Stimulated activated effector memory CD8-positive, alpha-beta T cell treated with anti-CD3 and anti-CD28 coated beads, Interleukin-12 subunit alpha, Interleukin-12 subunit beta, amount 100 ng/mL, for 72 hours (primary cell): ENCODE results near the gene RPS5.
A peak's percentile ranks its signal among the peaks of the same experiment; 100 is the strongest.
"Not testable (repeated sequence)": the region's sequence is repeated elsewhere in the genome, so short reads cannot be mapped to it uniquely, and the experiment has no call there.

Experiments used
- ATAC-seq: fragments of 150-1000 bp; cut with Tn5 transposase; 2 replicates; pipeline ENCODE4 v1.10.0; 2021
- DNase-seq, 2 donors: peaks; one replicate each; pipeline ENCODE4 v3.0.0; 2021 to 2022; ENCODE audit warnings: low spot score in 2 of 2
- H3K27ac Mint-ChIP-seq: one replicate; pipeline ENCODE4 v1.8.0; 2022; ENCODE audit warnings: mild to moderate bottlenecking, mixed read lengths
- H3K36me3 Mint-ChIP-seq: one replicate; pipeline ENCODE4 v1.8.0; 2022; ENCODE audit warnings: mild to moderate bottlenecking, mixed read lengths
- H3K4me1 Mint-ChIP-seq: one replicate; pipeline ENCODE4 v1.8.0; 2022; ENCODE audit warnings: mixed read lengths
- H3K4me3 Mint-ChIP-seq: one replicate; pipeline ENCODE4 v1.8.0; 2022; ENCODE audit warnings: mild to moderate bottlenecking, mixed read lengths
- H3K9me3 Mint-ChIP-seq: one replicate; pipeline ENCODE4 v1.8.0; 2022; ENCODE audit warnings: mixed read lengths

RPS5 gene

DNA sequence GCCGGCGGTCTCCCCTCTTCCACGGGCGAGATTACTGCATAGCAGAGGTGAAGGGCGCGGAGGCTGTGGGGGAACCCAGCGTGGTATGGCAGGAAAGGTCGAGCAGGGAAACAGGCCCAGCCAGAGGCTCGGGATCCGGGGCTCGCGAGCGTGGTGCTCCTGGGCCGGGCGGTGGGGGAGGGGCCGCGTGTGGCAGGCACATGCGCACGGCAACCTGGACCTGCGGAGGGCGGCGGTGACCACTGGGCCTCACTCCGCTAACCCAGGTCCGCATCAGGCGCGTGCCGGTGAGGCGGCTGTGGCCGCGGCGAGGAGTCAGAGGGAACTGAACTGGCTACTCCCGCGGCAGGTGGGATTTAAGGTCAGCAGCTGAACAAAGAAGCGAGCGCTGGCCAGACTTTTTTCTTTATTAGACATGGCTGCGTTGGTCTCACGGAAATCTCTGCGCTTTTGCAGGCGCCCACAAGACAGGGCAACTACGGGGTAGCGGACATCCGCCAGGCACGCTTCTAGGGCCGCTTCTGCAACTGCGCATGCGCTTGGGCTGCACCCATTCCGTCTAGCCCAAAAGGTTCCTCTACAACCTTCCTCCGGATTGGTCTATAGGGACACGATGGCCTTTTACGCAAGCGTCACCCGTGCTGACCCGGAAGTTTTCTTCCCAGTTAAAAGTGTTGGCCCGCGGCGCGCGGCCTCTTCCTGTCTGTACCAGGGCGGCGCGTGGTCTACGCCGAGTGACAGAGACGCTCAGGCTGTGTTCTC is at the start of gene RPS5:
TSS of gene RPS5 (plus strand) at position 694 of the 762 bp plus-strand sequence. CDS start 869 bp downstream, outside the sequence.
- Mint-ChIP-seq H3K9me3 (no peaks in the 10 kb centered on the region), H3K27ac (peak within 1 kb of the TSS; percentile 96), H3K36me3 (peaks cover 63% of the 10 kb centered on the region), H3K4me1 (peaks cover 39% of the 10 kb centered on the region), H3K4me3 (peak within 1 kb of the TSS; percentile 92)
- ATAC-seq (peak; percentile 96), DNase-seq (peak; percentile 81 to 96)

DNA sequence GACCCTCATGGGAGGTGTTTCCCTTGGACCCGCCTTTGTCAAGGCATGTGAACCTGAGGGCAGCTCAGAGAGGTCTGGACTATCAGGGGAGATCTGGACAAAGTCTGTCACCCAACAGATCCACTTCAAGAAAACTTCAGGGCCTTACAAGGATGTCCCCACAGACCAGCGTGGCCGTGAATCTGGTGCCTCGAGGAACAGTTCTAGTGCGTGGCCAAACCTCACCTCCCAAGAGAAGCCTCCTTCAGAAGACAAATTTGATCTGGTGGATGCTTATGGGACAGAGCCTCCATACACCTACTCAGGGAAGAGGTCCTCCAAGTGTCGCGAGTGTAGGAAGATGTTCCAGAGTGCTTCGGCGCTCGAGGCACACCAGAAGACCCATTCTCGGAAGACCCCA is 48.7 kb upstream of the RPS5 start:
- no peak overlapping the region for H3K4me3 Mint-ChIP-seq
- no peaks in the 10 kb centered on the region for H3K9me3 Mint-ChIP-seq
- H3K27ac Mint-ChIP-seq = no peak overlapping the region
- ATAC-seq (no peak), DNase-seq (no peak)
- H3K4me1 Mint-ChIP-seq = peaks cover 17% of the 10 kb centered on the region
- H3K36me3 Mint-ChIP-seq = peaks cover 31% of the 10 kb centered on the region

DNA sequence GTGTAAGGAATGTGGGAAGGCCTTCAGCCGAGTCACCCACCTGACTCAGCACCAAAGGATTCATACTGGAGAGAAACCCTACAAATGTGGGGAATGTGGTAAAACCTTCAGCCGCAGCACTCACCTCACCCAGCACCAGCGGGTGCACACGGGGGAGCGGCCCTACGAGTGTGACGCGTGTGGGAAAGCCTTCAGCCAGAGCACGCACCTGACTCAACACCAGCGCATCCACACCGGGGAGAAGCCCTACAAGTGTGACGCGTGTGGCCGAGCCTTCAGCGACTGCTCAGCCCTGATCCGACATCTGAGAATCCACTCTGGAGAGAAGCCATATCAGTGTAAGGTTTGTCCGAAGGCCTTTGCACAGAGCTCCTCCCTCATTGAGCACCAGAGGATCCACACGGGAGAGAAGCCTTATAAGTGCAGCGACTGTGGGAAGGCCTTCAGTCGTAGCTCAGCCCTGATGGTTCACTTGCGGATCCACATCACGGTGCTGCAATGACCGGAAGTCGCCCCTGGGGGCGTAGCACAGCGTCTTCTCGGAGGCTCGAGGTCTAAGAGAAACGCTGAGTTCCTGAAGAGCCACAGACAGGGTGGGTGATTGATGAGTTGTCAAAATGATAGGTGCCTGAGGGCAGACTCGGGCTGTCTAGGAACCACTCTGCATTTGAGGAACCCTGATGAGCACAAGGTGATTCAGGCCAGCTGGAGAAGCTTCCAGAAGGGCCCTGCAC is 48.1 kb upstream of the RPS5 start:
- Mint-ChIP-seq H3K4me3 (no peak overlapping the region), H3K9me3 (no peaks in the 10 kb centered on the region), H3K27ac (no peak overlapping the region), H3K4me1 (peaks cover 17% of the 10 kb centered on the region), H3K36me3 (peaks cover 31% of the 10 kb centered on the region)
- no peak for ATAC-seq
- no peak for DNase-seq

DNA sequence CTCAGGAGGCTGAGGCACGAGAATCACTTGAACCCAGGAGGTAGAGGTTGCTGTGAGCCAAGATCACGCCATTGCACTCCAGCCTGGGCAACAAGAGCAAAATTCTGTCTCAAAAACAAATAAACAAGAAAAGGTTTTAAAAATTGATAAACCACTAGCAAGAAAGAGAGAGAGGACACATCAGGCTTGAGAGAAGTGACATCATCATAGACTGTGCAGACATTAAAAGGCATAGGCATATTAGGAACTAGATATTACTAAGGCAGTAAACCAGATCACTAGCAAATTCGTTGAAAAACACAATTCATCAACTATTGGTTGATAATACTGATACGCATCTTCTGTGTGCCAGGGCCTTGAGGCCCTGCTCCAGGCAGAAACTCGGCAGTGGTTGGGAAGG is 41.5 kb upstream of the RPS5 start:
- Mint-ChIP-seq H3K4me1 (peaks cover 41% of the 10 kb centered on the region), H3K36me3 (peaks cover 14% of the 10 kb centered on the region), H3K9me3 (no peaks in the 10 kb centered on the region), H3K27ac (peak overlapping the region; percentile 73), H3K4me3 (peak overlapping the region; percentile 88)
- no peak for DNase-seq
- no peak for ATAC-seq

DNA sequence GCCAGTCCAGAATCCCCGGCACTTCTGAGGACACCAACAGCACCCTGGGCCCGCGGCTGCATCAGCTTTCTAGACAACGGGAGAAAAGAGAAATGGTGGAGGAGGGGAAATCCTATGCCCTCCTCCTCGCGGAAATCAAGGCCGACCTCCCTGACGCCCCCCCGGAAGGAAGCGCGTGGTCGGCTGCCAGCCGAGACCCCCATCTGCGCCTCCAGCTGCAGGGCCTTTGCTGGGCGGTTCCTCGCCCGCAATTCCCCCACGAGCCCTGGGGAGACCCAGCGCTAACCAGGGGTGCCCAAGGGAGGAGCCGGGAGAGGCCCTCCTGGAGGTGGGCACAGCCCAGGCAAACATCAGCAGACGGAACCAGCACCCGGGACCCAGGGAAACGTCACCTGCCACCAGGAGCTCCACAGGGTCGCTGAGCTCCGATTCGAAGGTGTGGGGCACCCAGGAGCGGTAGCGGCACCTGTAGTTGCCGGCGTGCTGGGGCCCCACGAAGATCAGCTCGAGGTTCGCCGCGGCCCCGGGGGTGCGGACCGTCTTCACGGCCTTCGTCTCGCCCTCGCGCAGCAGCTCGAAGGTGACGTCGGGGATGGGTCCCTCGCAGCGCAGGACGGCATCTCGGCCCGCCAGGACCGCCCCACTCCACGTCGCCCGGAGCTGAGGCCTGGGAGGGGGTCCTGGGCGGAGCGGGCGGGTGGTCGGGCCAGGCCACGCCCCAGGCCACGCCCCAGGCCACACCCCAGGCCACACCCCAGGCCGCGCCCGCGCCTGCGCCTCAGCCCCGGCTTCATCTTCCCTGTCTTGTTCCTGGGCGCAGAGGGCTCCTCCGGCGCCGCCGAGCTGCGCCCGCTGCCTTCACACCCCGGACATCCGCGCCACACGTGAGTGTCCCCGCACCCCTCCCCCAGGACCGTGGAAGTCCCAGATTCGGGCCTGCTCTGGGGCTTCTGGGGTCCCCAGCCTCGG is 39.8 kb upstream of the RPS5 start:
- Mint-ChIP-seq H3K4me3 (peak overlapping the region; percentile 88), H3K4me1 (peaks cover 36% of the 10 kb centered on the region), H3K36me3 (peaks cover 19% of the 10 kb centered on the region), H3K27ac (peak overlapping the region; percentile 73), H3K9me3 (no peaks in the 10 kb centered on the region)
- ATAC-seq (peak; percentile 93), DNase-seq (peak; percentile 64 to 85)

DNA sequence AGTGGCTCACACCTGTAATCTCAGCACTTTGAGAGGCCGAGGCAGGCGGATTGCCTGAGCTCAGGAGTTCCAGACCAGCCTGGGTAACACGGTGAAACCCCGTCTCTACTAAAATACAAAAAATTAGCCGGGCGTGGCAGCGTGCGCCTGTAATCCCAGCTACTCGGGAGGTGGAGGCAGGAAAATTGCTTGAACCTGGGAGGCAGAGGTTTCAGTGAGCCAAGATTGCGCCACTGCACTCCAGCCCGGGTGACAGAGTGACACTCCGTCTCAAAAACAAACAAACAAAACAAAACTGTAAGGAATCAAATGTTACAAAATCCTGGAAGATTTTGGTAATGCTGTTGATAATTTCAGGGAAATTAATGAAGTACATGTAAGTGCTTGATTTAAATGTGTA is 39.0 kb upstream of the RPS5 start:
- peaks cover 19% of the 10 kb centered on the region for H3K36me3 Mint-ChIP-seq
- DNase-seq, H3K9me3 Mint-ChIP-seq: not testable (repeated sequence)
- H3K27ac Mint-ChIP-seq = peak overlapping the region; percentile 73
- H3K4me3 Mint-ChIP-seq = peak overlapping the region; percentile 88
- peaks cover 39% of the 10 kb centered on the region for H3K4me1 Mint-ChIP-seq
- peak; percentile 1 for ATAC-seq

DNA sequence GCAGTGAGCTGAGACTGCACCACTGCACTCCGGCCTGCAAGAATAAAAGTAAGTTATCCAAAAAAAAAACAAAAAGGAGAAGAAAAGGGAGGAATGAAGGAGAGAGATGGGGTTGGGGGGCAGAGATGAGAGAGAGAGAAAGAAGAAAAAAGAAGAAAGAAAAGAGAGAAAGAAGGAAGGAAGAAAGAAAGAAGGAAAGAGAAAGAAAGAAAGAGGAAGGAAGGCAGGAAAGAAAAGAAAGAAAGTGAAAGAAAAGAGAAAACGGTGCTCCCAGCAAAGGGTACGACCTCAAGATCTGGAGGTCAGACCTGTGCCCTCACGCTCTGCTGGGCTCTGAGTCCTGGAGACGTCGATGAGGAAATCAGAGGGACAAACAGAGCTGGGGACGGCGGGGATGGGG is 37.5 kb upstream of the RPS5 start:
- H3K9me3 Mint-ChIP-seq = no peaks in the 10 kb centered on the region
- H3K36me3 Mint-ChIP-seq = peaks cover 19% of the 10 kb centered on the region
- peak overlapping the region; percentile 87 for H3K27ac Mint-ChIP-seq
- peaks cover 39% of the 10 kb centered on the region for H3K4me1 Mint-ChIP-seq
- ATAC-seq = no peak
- H3K4me3 Mint-ChIP-seq = peak overlapping the region; percentile 14
- no peak for DNase-seq

DNA sequence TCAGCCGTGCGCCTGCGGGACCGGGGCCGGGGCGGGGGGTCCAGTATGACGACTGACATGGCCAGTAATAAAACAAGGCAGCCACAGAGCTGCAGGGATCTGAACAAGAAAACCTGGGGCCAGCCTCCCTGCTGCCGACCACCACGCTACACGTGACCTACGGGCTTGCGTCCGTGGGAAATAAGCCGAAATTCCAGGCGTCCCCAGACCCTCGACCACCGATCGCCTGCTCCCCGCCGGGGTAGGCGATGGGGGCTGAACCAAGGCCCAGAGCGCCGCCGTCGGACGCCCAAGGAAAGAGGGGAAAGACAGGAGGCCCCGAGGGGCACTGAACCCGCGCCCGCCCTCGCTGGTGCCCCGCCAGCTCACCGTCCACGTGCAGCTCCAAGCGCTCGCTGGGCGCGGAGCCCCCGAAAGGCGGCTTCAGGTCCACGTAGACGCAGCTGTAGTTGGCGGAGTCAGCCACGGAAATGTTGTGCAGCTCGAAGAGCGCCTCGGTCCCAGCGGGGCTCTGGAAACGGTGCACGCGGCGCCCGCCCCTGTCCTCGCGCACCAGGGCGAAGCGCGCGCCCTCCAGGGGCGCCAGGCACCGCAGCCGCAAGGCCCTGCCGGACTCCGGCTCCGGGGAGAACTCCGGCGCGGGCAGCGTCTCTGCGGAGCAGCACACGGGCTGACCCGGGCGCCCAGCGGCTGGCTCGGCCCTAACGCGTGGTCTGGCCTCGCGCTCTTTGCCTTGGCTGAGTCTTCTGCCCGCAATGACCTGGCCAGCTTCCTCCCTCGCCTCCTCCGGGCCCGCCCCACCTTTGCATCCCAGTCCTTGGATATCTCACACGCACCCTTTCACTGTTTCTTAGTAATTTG is 36.8 kb upstream of the RPS5 start:
- peaks cover 19% of the 10 kb centered on the region for H3K36me3 Mint-ChIP-seq
- no peaks in the 10 kb centered on the region for H3K9me3 Mint-ChIP-seq
- peak overlapping the region; percentile 14 for H3K4me3 Mint-ChIP-seq
- no peak for ATAC-seq
- H3K4me1 Mint-ChIP-seq = peaks cover 35% of the 10 kb centered on the region
- H3K27ac Mint-ChIP-seq = peak overlapping the region; percentile 87
- no peak for DNase-seq

DNA sequence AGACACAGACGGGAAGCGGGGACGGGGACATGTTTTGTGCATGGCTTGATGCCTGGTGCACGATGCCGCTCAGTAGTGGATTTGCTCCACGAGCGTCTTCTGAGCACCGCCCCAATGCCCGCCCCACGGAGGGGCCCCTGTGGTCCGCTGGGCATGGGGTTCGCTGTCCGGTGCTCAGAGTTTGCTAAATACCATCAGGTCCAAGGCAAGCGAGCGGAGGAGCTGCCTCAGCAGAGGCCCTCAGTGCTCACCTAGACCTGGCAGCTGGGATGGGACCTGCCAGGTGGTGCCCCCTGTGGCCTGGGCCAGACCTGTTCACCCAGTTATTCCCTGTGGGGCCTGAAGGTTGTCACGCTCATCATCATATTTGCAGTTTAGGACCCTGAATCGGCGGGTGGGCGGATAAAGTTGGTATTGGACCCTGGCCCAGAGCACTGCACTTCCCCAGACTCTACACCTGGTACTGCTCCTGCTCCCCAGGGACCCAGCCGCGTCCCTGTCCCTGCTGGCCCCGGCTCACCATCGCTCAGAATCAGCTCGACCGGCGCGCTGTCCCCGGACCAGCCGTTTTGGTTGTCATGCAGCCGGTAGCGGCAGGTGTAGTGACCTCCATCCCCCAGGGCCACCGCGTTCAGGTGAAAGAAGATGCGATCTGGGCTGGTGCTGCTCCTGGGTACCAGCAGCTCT is 36.1 kb upstream of the RPS5 start:
- Mint-ChIP-seq H3K27ac (no peak overlapping the region), H3K4me3 (no peak overlapping the region), H3K4me1 (peaks cover 28% of the 10 kb centered on the region), H3K9me3 (no peaks in the 10 kb centered on the region), H3K36me3 (peaks cover 19% of the 10 kb centered on the region)
- DNase-seq = no peak
- no peak for ATAC-seq

DNA sequence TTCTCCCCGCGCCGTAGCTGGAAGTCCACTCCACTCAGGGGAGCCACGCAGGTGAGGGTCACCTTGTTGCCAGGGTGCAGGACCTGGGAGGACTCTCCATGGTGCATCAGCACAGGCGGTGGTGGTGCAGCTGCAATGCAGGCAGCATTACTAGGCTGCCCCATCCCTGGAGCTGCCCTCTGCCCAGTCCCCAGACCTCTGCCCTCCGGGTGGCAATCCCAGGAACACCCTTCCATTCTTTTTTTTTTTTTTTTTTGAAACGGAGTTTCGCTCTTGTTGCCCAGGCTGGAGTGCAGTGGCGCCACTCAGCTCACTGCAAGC is 35.6 kb upstream of the RPS5 start:
- Mint-ChIP-seq H3K27ac (no peak overlapping the region), H3K9me3 (no peaks in the 10 kb centered on the region), H3K36me3 (peaks cover 19% of the 10 kb centered on the region), H3K4me1 (peaks cover 23% of the 10 kb centered on the region), H3K4me3 (no peak overlapping the region)
- ATAC-seq (no peak), DNase-seq (no peak)

DNA sequence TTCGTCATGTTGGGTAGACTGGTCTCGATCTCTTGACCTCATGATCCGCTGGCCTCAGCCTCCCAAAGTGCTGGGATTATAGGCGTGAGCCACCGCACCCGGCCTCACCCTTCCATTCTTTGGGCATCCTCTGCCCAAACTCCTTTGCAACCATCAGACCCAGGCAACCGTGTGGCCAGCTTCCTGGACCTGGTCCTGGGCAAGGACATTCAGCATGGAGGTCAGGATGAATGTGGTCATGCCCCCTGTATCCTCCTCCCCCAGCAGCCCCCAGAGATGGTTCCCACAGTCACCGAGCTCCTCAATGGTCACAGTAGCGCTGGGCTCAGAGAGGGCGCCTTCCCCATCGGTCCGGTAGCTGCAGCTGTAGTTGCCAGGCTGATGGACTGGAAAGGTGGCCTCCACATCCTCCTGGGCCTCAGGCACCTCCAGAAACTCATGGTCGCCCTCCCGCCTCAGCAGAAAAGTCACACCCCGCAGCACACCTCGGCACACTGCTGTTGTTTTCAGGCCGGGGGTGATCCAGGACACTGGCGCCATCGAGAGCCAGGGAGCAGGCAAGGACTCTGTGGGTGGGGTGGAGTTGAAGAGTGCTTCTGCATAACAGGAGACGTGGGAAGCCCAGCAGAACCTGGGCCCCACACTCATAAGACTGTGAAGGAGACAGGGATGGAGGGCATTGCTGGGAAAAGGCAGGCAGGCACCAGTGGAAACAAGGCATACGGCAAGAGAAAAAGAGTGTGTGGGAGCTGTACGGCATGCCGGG is 34.9 kb upstream of the RPS5 start:
- Mint-ChIP-seq H3K4me1 (peaks cover 19% of the 10 kb centered on the region), H3K9me3 (no peaks in the 10 kb centered on the region), H3K27ac (peak overlapping the region; percentile 43), H3K4me3 (no peak overlapping the region), H3K36me3 (peaks cover 19% of the 10 kb centered on the region)
- ATAC-seq = no peak
- no peak for DNase-seq

DNA sequence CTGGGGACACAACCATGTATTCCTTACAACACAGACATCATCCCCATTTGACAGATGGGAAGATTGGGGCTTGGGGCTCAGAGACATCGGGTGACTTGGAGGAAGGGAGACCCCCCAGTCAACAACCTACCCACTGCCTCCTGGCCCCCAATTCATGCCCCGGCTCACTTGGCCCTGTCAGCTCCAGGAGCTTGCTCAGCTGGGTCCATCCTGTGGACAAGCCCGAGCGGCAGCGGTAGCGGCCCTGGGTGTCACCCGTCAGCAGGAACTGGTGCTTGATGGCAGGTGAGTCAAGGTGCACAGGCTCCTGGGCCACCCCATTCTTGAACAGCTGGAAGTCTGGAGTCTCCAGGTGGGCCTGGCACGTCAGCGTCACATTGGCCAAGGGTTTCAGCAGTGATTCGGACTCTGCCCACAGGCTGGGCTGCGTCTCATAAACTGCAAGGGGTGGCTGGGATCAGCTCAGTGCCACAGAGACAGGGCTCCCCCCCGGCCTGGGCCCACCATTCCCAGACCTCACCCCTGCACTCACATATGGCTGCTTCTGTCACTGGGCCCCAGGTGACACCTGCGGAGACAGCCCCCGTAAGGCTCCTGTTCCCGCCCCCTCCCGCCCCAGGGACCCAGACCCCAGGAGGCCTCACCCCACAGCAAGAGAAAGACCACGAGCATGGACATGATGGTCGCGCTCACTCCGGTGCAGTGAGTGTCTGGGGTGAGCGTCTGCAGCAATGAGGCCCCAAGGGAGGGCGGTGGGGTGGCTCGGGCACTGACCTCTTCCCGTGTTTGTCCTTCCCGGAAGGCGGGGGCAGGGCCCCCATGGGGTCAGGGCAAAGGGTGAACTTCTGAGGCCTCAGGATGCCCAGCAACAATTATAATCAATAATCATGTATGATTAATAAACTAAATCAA is 34.1 kb upstream of the RPS5 start, which contains the start of gene A1BG:
TSS of gene A1BG (minus strand) at position 733 of the 912 bp plus-strand sequence. CDS start at position 678, 55 bp downstream.
- Mint-ChIP-seq H3K4me1 (peaks cover 19% of the 10 kb centered on the region), H3K36me3 (peaks cover 19% of the 10 kb centered on the region), H3K4me3 (no peak within 1 kb of the TSS), H3K27ac (peak within 1 kb of the TSS; percentile 43), H3K9me3 (no peaks in the 10 kb centered on the region)
- ATAC-seq (no peak), DNase-seq (no peak)
